Liver (tissue), 3 donors: Measurements from ENCODE around the gene DMRT1.

Source experiments
- CTCF ChIP-seq: fragments of 150-350 bp; IDR thresholded peaks from 2 replicates; pipeline ENCODE4 v1.5.1; 2017; ENCODE audit warnings: improper control_type of control experiment, low read depth, low read length; ENCODE audit not compliant: missing input control
- EGR1 ChIP-seq, 2 donors: IDR thresholded peaks; 2 replicates each; pipeline ENCODE4 v1.6.1; 2016 to 2018; ENCODE audit warnings: antibody characterized with exemption in 2 of 2, low read depth in 2 of 2
- GABPA ChIP-seq, 2 donors: IDR thresholded peaks in 1 of 2; conservative IDR thresholded peaks in 1 of 2; 2 replicates each; pipeline ENCODE4 v1.6.1; 2016; ENCODE audit warnings: antibody characterized with exemption in 2 of 2, mild to moderate bottlenecking in 1 of 2, moderate library complexity in 1 of 2
- JUND ChIP-seq, 2 donors: IDR thresholded peaks; 2 replicates each; pipeline ENCODE4 v1.6.1; 2016; ENCODE audit warnings: antibody characterized with exemption in 2 of 2
- REST ChIP-seq: IDR thresholded peaks from 2 replicates; pipeline ENCODE4 v1.6.1; 2016; ENCODE audit warnings: antibody characterized with exemption, mild to moderate bottlenecking
- TAF1 ChIP-seq: conservative IDR thresholded peaks from 2 replicates; pipeline ENCODE4 v1.6.1; 2016; ENCODE audit warnings: antibody characterized with exemption, mild to moderate bottlenecking
- YY1 ChIP-seq: IDR thresholded peaks from 2 replicates; pipeline ENCODE4 v1.6.1; 2016; ENCODE audit warnings: antibody characterized with exemption, mild to moderate bottlenecking
- TF ChIP-seq, protein P1 (sequence below): IDR thresholded peaks from 2 replicates; pipeline ENCODE4 v1.6.1; 2016; ENCODE audit warnings: antibody characterized with exemption
- TF ChIP-seq, protein P2 (sequence below): IDR thresholded peaks from 2 replicates; pipeline ENCODE4 v1.6.1; 2016; ENCODE audit warnings: antibody characterized with exemption
- donor health status: healthy.
- donor health status: healthy.

DNA sequence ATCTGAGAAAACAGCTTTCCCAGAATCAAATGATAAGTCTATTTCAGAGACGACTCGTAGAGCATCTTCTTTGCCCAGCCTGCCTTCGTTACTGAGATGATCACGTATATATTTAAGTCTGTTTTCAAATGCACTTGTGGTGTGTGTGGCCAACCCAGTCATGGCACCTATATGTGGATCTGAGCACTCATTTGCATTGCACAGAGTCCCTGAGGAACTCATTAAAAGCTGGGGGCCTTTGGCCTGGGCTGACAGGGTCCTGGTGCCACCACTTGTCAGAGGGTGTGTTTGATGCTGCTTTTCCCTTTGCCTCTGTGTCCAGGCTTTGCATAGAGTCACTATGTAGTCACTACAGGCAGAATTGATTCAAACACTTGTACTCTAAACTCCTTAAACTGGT is 117.6 kb downstream of the DMRT1 start:
- no peak for TF ChIP-seq YY1
- TF ChIP-seq CTCF, result no peak
- TF ChIP-seq TAF1, result no peak
- TF ChIP-seq, protein P1, sequence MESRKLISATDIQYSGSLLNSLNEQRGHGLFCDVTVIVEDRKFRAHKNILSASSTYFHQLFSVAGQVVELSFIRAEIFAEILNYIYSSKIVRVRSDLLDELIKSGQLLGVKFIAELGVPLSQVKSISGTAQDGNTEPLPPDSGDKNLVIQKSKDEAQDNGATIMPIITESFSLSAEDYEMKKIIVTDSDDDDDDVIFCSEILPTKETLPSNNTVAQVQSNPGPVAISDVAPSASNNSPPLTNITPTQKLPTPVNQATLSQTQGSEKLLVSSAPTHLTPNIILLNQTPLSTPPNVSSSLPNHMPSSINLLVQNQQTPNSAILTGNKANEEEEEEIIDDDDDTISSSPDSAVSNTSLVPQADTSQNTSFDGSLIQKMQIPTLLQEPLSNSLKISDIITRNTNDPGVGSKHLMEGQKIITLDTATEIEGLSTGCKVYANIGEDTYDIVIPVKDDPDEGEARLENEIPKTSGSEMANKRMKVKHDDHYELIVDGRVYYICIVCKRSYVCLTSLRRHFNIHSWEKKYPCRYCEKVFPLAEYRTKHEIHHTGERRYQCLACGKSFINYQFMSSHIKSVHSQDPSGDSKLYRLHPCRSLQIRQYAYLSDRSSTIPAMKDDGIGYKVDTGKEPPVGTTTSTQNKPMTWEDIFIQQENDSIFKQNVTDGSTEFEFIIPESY, result no peak
- no peak for TF ChIP-seq EGR1 (IDR thresholded peaks at IDR 0.05; ENCODE audit: low read depth in 2 of 2)
- TF ChIP-seq REST, result no peak
- no peak for TF ChIP-seq JUND (IDR thresholded peaks at IDR 0.05)
- TF ChIP-seq, protein P2, sequence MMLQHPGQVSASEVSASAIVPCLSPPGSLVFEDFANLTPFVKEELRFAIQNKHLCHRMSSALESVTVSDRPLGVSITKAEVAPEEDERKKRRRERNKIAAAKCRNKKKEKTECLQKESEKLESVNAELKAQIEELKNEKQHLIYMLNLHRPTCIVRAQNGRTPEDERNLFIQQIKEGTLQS, result no peak
- no peak for TF ChIP-seq GABPA (IDR thresholded peaks at IDR 0.05 in 1 of 2, conservative IDR thresholded peaks at IDR 0.05 in 1 of 2)
